GM23338 (cell line): ENCODE measurements around the gene OLFML2B. TPM values are rescaled to one million over a fixed set of nuclear protein-coding genes. Genes with fewer than 3 reads are reported as not detected.

Experiments
- ATAC-seq: fragments of 200-7000 bp; cut with Tn5 transposase; 3 replicates; pipeline ENCODE4 v1.9.1; 2020
- DNase-seq: peaks from one replicate; pipeline ENCODE4 v3.0.0-alpha.2; 2015; ENCODE audit warnings: low spot score
- H2AFZ ChIP-seq: fragments of 200-600 bp; sonication (generic); 2 replicates; pipeline ENCODE4 v1.8.0; 2016; ENCODE audit warnings: antibody characterized with exemption, mild to moderate bottlenecking, moderate library complexity
- H3F3A ChIP-seq: fragments of 200-600 bp; sonication (generic); replicated peaks from 2 replicates; pipeline ENCODE4 v1.8.0; 2017; ENCODE audit warnings: antibody characterized with exemption, mixed run types, low read depth
- H3K27ac ChIP-seq: fragments of 200-600 bp; sonication (generic); 2 replicates; pipeline ENCODE4 v1.6.1; 2016; ENCODE audit warnings: low read depth
- H3K27me3 ChIP-seq: fragments of 200-600 bp; sonication (generic); 2 replicates; pipeline ENCODE4 v1.8.0; 2016; ENCODE audit warnings: mild to moderate bottlenecking, mixed run types, moderate library complexity; ENCODE audit not compliant: insufficient read depth
- H3K36me3 ChIP-seq: fragments of 200-600 bp; sonication (generic); 2 replicates; pipeline ENCODE4 v1.8.0; 2016; ENCODE audit warnings: mild to moderate bottlenecking; ENCODE audit not compliant: insufficient read depth
- H3K4me1 ChIP-seq: fragments of 200-600 bp; sonication (generic); 2 replicates; pipeline ENCODE4 v1.8.0; 2016; ENCODE audit warnings: mild to moderate bottlenecking, moderate library complexity; ENCODE audit not compliant: insufficient read depth
- H3K4me2 ChIP-seq: fragments of 200-600 bp; sonication (generic); 2 replicates; pipeline ENCODE4 v1.7.1; 2017; ENCODE audit warnings: mixed run types
- H3K4me3 ChIP-seq: fragments of 200-600 bp; sonication (generic); 2 replicates; pipeline ENCODE4 v1.6.1; 2016; ENCODE audit warnings: mixed run types
- H3K79me2 ChIP-seq: fragments of 200-600 bp; sonication (generic); replicated peaks from 2 replicates; pipeline ENCODE4 v1.8.0; 2017; ENCODE audit warnings: mild to moderate bottlenecking; ENCODE audit not compliant: insufficient read depth
- H3K9me2 ChIP-seq: fragments of 200-600 bp; sonication (generic); 2 replicates; pipeline ENCODE4 v1.8.0; 2017; ENCODE audit not compliant: insufficient read depth
- H4K20me1 ChIP-seq: fragments of 200-600 bp; sonication (generic); replicated peaks from 2 replicates; pipeline ENCODE4 v1.8.0; 2017; ENCODE audit warnings: mild to moderate bottlenecking; ENCODE audit not compliant: insufficient read depth
- H3K27ac Mint-ChIP-seq: 2 replicates; pipeline ENCODE4 v1.8.0; 2020; ENCODE audit warnings: inconsistent platforms, mild to moderate bottlenecking, moderate library complexity, mixed read lengths
- H3K27me3 Mint-ChIP-seq: 3 replicates; pipeline ENCODE4 v1.8.0; 2022; ENCODE audit warnings: low read depth, mild to moderate bottlenecking, moderate library complexity, mixed read lengths, inconsistent platforms; ENCODE audit not compliant: insufficient read depth, poor library complexity
- H3K36me3 Mint-ChIP-seq: 3 replicates; pipeline ENCODE4 v1.8.0; 2021; ENCODE audit warnings: low read depth, mild to moderate bottlenecking, inconsistent platforms, moderate library complexity, mixed read lengths
- H3K4me1 Mint-ChIP-seq: 3 replicates; pipeline ENCODE4 v1.8.0; 2020; ENCODE audit warnings: mild to moderate bottlenecking, inconsistent platforms, mixed read lengths
- H3K4me3 Mint-ChIP-seq: 3 replicates; pipeline ENCODE4 v1.8.0; 2021; ENCODE audit warnings: moderate library complexity, mild to moderate bottlenecking, inconsistent platforms, mixed read lengths
- H3K9me3 Mint-ChIP-seq: 3 replicates; pipeline ENCODE4 v1.8.0; 2020; ENCODE audit warnings: moderate library complexity, mild to moderate bottlenecking, inconsistent platforms, mixed read lengths
- CREB1 ChIP-seq: fragments of 250-450 bp; sonication (Bioruptor Pico); IDR thresholded peaks from 2 replicates; pipeline ENCODE4 v1.5.0; 2020; ENCODE audit warnings: low read depth, mild to moderate bottlenecking, moderate library complexity
- EZH2 ChIP-seq: fragments of 200-600 bp; sonication (generic); IDR thresholded peaks from one replicate; pipeline ENCODE4 v1.8.0; 2017; ENCODE audit warnings: antibody characterized with exemption, mild to moderate bottlenecking, low read depth; ENCODE audit not compliant: unreplicated experiment
- EZH2phosphoT487 ChIP-seq: fragments of 200-600 bp; sonication (generic); IDR thresholded peaks from one replicate; pipeline ENCODE4 v1.8.1; 2018; ENCODE audit warnings: antibody characterized with exemption; ENCODE audit not compliant: unreplicated experiment
- NANOG ChIP-seq: IDR thresholded peaks from 2 replicates; pipeline ENCODE4 v1.6.1; 2016; ENCODE audit warnings: antibody characterized with exemption, borderline replicate concordance
- STAT1 ChIP-seq: IDR thresholded peaks from one replicate; pipeline ENCODE4 v1.6.1; 2016; ENCODE audit warnings: antibody characterized with exemption; ENCODE audit not compliant: unreplicated experiment
- ZNF114 ChIP-seq: fragments of 250-450 bp; sonication (Bioruptor Pico); IDR thresholded peaks from 2 replicates; pipeline ENCODE4 v1.5.0; 2020; ENCODE audit warnings: mild to moderate bottlenecking, moderate library complexity
- ZNF331 ChIP-seq: fragments of 250-450 bp; sonication (Bioruptor Pico); IDR thresholded peaks from 2 replicates; pipeline ENCODE4 v1.5.0; 2020; ENCODE audit warnings: low read depth, mild to moderate bottlenecking, moderate library complexity
- ZNF462 ChIP-seq: fragments of 250-450 bp; sonication (Bioruptor Pico); IDR thresholded peaks from 2 replicates; pipeline ENCODE4 v1.5.0; 2020; ENCODE audit warnings: mild to moderate bottlenecking, moderate library complexity
- polyA plus RNA-seq: library from polyadenylated mRNA; unstranded; fragments of >200 nt; fragmentation: Nextera tagmentation; extraction: Ambion mirVana; gene quantifications from 2 replicates; pipeline ENCODE4 v1.2.1, GENCODE V29; 2016
- total RNA-seq: library from RNA; depleted of rRNA; stranded (reverse); fragments of >200 nt; shearing (Covaris generic); gene quantifications from 2 replicates; pipeline ENCODE4 v1.2.3, GENCODE V29; 2014
- TF ChIP-seq, protein P1 (sequence below): IDR thresholded peaks from one replicate; pipeline ENCODE4 v1.6.1; 2018; ENCODE audit warnings: antibody characterized with exemption; ENCODE audit not compliant: unreplicated experiment

Gene OLFML2B
- total and polyA plus RNA-seq, 2 experiments from 2014 or later: 2.9 to 4.3 TPM

DNA sequence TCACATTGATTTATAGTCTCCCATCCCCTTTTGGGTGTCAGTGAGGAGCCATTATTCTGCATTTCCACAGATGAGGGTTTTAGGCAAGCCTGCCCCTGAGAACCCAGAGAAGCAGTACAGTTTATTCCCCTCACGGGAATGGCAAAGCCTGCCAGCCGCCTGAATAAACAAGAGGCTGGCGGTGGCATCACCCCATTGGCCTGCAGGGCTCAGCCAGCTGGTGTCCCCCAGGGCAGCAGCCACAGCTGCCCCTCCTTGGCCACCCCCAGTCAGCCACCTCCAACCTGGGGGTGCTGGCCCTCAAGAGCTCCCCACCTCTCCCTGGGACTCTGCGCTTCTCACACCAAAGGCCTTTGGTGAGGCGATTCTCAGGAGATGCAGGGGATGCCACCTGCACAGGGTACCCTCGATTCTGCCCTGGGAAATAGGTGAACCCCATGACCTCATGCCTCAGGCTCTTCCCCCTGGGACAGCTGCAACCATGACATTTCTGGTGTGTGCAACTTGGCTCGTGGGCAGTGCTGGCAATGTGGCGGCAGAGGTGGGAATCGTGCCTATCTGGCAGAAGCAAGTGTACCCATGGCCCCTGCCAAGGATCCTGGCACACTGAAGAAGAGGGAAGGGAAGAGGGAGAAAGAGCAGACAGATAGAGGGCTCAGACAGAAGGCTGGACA is 14.0 kb downstream of the OLFML2B start:
- Histone ChIP-seq H4K20me1 (no peaks in the 10 kb centered on the region), H3K9me2 (no peaks in the 10 kb centered on the region), H3K27ac (no peak overlapping the region), H3K4me1 (peaks cover 10% of the 10 kb centered on the region; the same call in 1 of the 2 replicates), H3K4me2 (no peak overlapping the region), H3K4me3 (no peak overlapping the region), H3K79me2 (no peaks in the 10 kb centered on the region), H3K27me3 (no peaks in the 10 kb centered on the region), H2AFZ (no peak overlapping the region), H3F3A (no peaks in the 10 kb centered on the region), H3K36me3 (no peaks in the 10 kb centered on the region)
- Mint-ChIP-seq H3K27me3 (peaks cover 3% of the 10 kb centered on the region), H3K36me3 (peaks cover 13% of the 10 kb centered on the region; the same call in 1 of the 3 replicates), H3K4me1 (peaks cover 27% of the 10 kb centered on the region), H3K4me3 (no peak overlapping the region), H3K27ac (no peak overlapping the region), H3K9me3 (peaks cover 3% of the 10 kb centered on the region; the same call in 2 of the 3 replicates)
- ATAC-seq: no peak
- DNase-seq: no peak
- TF ChIP-seq NANOG (no peak), STAT1 (no peak), EZH2phosphoT487 (no peak), ZNF331 (CRISPR knock-in tag) (no peak)
- TF ChIP-seq, protein P1, sequence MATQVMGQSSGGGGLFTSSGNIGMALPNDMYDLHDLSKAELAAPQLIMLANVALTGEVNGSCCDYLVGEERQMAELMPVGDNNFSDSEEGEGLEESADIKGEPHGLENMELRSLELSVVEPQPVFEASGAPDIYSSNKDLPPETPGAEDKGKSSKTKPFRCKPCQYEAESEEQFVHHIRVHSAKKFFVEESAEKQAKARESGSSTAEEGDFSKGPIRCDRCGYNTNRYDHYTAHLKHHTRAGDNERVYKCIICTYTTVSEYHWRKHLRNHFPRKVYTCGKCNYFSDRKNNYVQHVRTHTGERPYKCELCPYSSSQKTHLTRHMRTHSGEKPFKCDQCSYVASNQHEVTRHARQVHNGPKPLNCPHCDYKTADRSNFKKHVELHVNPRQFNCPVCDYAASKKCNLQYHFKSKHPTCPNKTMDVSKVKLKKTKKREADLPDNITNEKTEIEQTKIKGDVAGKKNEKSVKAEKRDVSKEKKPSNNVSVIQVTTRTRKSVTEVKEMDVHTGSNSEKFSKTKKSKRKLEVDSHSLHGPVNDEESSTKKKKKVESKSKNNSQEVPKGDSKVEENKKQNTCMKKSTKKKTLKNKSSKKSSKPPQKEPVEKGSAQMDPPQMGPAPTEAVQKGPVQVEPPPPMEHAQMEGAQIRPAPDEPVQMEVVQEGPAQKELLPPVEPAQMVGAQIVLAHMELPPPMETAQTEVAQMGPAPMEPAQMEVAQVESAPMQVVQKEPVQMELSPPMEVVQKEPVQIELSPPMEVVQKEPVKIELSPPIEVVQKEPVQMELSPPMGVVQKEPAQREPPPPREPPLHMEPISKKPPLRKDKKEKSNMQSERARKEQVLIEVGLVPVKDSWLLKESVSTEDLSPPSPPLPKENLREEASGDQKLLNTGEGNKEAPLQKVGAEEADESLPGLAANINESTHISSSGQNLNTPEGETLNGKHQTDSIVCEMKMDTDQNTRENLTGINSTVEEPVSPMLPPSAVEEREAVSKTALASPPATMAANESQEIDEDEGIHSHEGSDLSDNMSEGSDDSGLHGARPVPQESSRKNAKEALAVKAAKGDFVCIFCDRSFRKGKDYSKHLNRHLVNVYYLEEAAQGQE: no peak

DNA sequence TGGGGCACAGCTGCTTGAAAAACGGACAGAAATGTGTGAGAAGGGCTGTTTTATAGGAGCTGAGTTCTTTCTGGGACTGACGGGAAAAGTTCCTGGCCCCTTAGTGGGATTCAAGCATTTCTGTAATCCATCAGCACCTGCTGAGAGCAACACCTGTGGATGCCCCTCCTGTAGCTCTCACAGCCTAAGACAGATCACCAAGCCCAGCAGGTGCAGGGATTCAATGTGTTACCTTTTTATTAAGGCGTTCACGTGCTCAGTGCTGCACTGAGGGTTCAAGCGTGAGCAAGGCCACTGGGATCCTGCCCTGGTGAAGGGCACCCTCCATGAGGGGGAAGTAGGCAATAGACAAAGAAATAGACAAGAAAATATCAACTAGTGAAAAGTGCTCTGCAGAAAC is 14.9 kb downstream of the OLFML2B start:
- ATAC-seq (peak; percentile 61), DNase-seq (no peak)
- Mint-ChIP-seq H3K4me3 (no peak overlapping the region), H3K27me3 (peaks cover 3% of the 10 kb centered on the region), H3K27ac (0 out of 2 replicates have a peak overlapping the region, but pooled peaks have one; percentile 71), H3K36me3 (peaks cover 11% of the 10 kb centered on the region; the same call in 1 of the 3 replicates), H3K4me1 (peaks cover 20% of the 10 kb centered on the region), H3K9me3 (peaks cover 2% of the 10 kb centered on the region; the same call in 1 of the 3 replicates)
- Histone ChIP-seq H3K36me3 (no peaks in the 10 kb centered on the region), H3K79me2 (no peaks in the 10 kb centered on the region), H3K4me2 (no peak overlapping the region), H3K9me2 (no peaks in the 10 kb centered on the region), H3K4me1 (0 out of 2 replicates have a peak, but pooled peaks cover 6% of the 10 kb centered on the region), H3F3A (no peaks in the 10 kb centered on the region), H3K27me3 (no peaks in the 10 kb centered on the region), H3K27ac (no peak overlapping the region), H2AFZ (no peak overlapping the region), H3K4me3 (no peak overlapping the region), H4K20me1 (no peaks in the 10 kb centered on the region)
- TF ChIP-seq ZNF114 (CRISPR knock-in tag) (no peak), EZH2 (no peak), ZNF331 (CRISPR knock-in tag) (no peak), STAT1 (no peak), ZNF462 (no peak), NANOG (no peak), CREB1 (CRISPR knock-in tag) (no peak)
